Measurements from ENCODE around the gene NEUROG2.
A peak's percentile ranks its signal among the peaks of the same experiment; 100 is the strongest.

The NEUROG2 gene

DNA sequence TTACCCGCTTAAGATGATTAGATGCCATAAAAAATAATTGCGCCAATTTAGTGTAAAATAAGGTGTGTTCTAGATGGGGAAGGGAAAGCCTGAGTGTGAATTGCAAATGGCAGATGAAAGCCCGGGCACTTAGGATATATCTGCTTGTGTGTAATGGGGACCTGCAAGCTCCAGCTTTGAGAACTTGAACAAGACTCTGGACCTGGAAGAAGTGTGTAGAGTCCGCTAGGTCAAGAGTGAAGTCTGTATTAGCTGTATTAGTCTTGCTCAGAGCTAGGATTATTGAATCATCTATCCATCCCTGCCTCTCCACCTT is 4.2 kb downstream of the NEUROG2 start:
- no peak for ATAC-seq
- TF ChIP-seq ARNTL (CRISPR knock-in tag; IDR thresholded peaks at IDR 0.05; ENCODE audit: borderline replicate concordance, low read depth) (no peak), ZNF565 (CRISPR knock-in tag; conservative IDR thresholded peaks at IDR 0.05; ENCODE audit: low read depth) (no peak), TOX (CRISPR knock-in tag; IDR thresholded peaks at IDR 0.05; ENCODE audit: borderline replicate concordance) (no peak), ZC3H10 (CRISPR knock-in tag; IDR thresholded peaks at IDR 0.05) (no peak), RARB (CRISPR knock-in tag; IDR thresholded peaks at IDR 0.05) (no peak)
- TF ChIP-seq, protein P1, sequence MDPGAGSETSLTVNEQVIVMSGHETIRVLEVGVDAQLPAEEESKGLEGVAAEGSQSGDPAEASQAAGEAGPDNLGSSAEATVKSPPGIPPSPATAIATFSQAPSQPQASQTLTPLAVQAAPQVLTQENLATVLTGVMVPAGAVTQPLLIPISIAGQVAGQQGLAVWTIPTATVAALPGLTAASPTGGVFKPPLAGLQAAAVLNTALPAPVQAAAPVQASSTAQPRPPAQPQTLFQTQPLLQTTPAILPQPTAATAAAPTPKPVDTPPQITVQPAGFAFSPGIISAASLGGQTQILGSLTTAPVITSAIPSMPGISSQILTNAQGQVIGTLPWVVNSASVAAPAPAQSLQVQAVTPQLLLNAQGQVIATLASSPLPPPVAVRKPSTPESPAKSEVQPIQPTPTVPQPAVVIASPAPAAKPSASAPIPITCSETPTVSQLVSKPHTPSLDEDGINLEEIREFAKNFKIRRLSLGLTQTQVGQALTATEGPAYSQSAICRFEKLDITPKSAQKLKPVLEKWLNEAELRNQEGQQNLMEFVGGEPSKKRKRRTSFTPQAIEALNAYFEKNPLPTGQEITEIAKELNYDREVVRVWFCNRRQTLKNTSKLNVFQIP (CRISPR knock-in tag; IDR thresholded peaks at IDR 0.05; ENCODE audit: borderline replicate concordance, low read depth): no peak

DNA sequence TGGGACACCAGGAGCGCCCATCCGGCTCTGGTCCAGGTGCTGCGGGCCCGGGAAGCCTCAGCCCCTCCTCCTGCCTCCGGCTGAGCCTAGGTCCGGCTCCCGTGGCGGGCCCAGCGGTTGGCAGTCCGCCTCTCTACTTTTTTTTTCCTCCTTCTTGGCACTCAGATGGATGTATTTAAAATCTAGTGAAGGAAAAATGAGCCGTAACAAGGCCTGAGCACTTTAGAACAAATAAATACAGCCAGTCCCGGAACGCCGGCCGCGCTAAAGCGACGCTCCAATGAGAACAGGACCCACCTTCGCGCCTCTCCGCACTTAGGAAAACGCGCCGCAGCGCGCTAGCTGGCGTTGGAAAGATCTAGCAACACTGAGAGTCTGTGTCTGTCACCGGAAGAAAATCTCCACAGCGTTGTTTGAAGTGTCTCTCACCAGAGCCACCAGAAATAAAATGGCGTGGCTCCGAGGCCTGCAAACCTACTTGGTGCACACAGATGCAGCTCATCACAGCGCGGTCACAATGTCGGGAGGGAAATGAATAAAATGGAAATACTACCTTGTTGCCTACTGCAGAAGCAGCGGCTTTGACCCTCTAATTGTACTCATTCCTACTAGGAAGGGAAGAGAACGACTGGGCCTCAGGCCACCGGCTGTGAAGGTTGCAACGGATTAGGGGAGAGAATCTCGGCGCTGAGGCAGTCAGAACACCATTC is 4.7 kb downstream of the NEUROG2 start:
- TF ChIP-seq, protein P2, sequence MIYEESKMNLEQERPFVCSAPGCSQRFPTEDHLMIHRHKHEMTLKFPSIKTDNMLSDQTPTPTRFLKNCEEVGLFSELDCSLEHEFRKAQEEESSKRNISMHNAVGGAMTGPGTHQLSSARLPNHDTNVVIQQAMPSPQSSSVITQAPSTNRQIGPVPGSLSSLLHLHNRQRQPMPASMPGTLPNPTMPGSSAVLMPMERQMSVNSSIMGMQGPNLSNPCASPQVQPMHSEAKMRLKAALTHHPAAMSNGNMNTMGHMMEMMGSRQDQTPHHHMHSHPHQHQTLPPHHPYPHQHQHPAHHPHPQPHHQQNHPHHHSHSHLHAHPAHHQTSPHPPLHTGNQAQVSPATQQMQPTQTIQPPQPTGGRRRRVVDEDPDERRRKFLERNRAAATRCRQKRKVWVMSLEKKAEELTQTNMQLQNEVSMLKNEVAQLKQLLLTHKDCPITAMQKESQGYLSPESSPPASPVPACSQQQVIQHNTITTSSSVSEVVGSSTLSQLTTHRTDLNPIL (CRISPR knock-in tag; IDR thresholded peaks at IDR 0.05; ENCODE audit: low read depth): no peak
- TF ChIP-seq ARNTL (CRISPR knock-in tag; IDR thresholded peaks at IDR 0.05; ENCODE audit: borderline replicate concordance, low read depth) (no peak), OSR1 (CRISPR knock-in tag; IDR thresholded peaks at IDR 0.05) (no peak), ZNF565 (CRISPR knock-in tag; conservative IDR thresholded peaks at IDR 0.05; ENCODE audit: low read depth) (no peak), ZNF70 (CRISPR knock-in tag; IDR thresholded peaks at IDR 0.05) (no peak), ISL1 (CRISPR knock-in tag; IDR thresholded peaks at IDR 0.05) (no peak), GLIS3 (CRISPR knock-in tag; IDR thresholded peaks at IDR 0.05) (no peak), ESRRG (CRISPR knock-in tag; IDR thresholded peaks at IDR 0.05) (no peak), ZFP30 (CRISPR knock-in tag; IDR thresholded peaks at IDR 0.05) (no peak), ZC3H10 (CRISPR knock-in tag; IDR thresholded peaks at IDR 0.05) (no peak)
- TF ChIP-seq, protein P3, sequence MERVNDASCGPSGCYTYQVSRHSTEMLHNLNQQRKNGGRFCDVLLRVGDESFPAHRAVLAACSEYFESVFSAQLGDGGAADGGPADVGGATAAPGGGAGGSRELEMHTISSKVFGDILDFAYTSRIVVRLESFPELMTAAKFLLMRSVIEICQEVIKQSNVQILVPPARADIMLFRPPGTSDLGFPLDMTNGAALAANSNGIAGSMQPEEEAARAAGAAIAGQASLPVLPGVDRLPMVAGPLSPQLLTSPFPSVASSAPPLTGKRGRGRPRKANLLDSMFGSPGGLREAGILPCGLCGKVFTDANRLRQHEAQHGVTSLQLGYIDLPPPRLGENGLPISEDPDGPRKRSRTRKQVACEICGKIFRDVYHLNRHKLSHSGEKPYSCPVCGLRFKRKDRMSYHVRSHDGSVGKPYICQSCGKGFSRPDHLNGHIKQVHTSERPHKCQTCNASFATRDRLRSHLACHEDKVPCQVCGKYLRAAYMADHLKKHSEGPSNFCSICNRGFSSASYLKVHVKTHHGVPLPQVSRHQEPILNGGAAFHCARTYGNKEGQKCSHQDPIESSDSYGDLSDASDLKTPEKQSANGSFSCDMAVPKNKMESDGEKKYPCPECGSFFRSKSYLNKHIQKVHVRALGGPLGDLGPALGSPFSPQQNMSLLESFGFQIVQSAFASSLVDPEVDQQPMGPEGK (CRISPR knock-in tag; IDR thresholded peaks at IDR 0.05; ENCODE audit: borderline replicate concordance): no peak
- no peak for ATAC-seq

DNA sequence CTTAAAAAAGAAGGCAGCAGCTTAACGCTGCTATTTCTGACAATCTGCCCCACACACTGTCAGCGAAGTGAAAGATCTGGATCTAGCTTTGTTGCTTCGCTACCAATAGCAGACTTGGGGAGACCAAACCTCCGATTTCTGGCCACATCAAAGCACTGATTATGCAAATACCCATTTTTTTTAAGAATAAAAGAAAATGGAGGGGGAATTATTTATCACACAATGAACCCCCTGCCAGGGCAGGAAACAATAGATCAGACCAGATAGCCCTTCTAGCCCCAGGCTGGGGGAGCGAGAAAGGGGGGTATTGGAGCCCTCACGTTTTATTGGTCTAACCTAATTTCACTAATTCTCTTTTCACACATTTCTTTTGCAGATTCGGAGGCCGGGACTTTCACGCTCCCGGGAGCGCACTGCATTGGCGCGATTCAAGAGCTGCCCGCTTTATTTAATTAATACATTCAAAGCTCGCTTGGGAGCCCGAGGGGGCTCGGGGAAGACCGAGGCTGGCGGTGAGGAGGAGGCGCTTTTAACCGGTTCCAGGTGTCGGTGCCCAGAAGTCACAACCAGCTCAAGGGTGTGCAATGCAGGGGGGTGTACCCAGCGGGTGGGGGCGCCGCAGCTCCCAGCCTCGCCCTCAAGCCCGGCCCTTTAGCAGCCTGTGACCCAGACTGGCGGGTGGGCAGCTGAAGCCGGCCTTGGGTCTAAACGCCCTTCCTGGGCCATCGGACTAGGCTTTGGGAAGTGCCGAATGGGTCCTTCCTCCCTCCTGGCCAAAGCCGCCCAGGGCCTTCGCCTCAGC is 5.5 kb downstream of the NEUROG2 start:
- TF ChIP-seq ZFP30 (CRISPR knock-in tag; IDR thresholded peaks at IDR 0.05): no peak
- TF ChIP-seq ESRRG (CRISPR knock-in tag; IDR thresholded peaks at IDR 0.05): no peak
- no peak for TF ChIP-seq OSR1 (CRISPR knock-in tag; IDR thresholded peaks at IDR 0.05)
- TF ChIP-seq, protein P2 (CRISPR knock-in tag; IDR thresholded peaks at IDR 0.05; ENCODE audit: low read depth): no peak
- peak; percentile 63 for ATAC-seq

DNA sequence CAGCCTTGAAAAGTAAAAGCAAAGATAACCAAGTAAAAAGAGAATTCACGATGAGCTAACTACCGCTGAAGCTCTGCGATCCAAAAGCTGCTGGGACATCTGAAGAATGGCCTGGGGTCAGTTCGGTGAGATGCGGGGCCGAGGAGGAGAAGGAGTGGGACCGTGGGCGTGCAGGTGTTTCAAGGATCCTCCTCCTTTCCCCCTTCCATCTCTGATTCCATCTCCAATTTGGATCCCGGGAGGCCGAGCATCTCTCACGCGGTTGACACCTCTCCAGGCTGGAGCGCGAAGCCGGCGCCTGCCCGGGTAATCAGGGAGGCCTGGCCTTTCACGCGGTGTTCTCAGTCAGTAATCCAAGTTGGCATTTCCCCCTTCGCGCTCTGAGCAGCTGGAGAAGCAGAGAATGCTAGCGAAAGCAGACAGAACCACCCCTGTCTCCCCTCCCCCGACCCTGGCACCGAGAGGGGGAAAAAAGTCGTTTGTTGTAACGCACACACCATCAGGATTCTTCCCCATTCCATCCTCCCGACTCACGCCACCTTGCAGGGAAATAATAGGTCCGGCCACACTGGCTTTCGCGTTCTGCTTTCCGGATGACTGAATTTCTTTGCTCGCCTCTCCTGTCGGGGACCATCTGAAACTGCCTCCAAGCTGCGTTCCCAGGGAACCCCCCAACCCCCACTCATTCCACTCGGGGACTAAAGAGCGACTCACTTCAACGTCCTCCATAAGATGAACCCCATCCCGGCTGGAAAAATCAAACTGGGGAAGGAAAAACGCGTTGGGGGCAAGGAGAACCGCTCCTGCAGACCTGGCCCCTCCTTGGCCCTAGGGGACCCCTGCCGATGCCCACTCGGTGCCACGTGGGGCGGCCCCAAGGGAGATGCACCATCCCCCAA is 6.5 kb downstream of the NEUROG2 start:
- peak; percentile 74 for ATAC-seq
- TF ChIP-seq RARB (CRISPR knock-in tag; IDR thresholded peaks at IDR 0.05) (no peak), ZC3H10 (CRISPR knock-in tag; IDR thresholded peaks at IDR 0.05) (no peak), OSR1 (CRISPR knock-in tag; IDR thresholded peaks at IDR 0.05) (no peak), TCF4 (CRISPR knock-in tag; IDR thresholded peaks at IDR 0.05; ENCODE audit: borderline replicate concordance) (no peak)
- TF ChIP-seq, protein P1 (CRISPR knock-in tag; IDR thresholded peaks at IDR 0.05; ENCODE audit: borderline replicate concordance, low read depth): no peak
- TF ChIP-seq, protein P4, sequence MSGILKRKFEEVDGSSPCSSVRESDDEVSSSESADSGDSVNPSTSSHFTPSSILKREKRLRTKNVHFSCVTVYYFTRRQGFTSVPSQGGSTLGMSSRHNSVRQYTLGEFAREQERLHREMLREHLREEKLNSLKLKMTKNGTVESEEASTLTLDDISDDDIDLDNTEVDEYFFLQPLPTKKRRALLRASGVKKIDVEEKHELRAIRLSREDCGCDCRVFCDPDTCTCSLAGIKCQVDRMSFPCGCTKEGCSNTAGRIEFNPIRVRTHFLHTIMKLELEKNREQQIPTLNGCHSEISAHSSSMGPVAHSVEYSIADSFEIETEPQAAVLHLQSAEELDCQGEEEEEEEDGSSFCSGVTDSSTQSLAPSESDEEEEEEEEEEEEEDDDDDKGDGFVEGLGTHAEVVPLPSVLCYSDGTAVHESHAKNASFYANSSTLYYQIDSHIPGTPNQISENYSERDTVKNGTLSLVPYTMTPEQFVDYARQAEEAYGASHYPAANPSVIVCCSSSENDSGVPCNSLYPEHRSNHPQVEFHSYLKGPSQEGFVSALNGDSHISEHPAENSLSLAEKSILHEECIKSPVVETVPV (CRISPR knock-in tag; IDR thresholded peaks at IDR 0.05): no peak

All from SK-N-SH treated with all-trans-retinoic acid at 6 μM for 48 hours (cell line).